OCI-LY1 (cell line): Measurements from ENCODE around the gene PPFIA4.

ENCODE experiments used
- H2AFZ ChIP-seq: fragments of 200-600 bp; sonication (generic), shearing (Covaris generic); 2 replicates; pipeline ENCODE4 v1.6.0; 2014; ENCODE audit warnings: antibody characterized with exemption, mild to moderate bottlenecking, low read length
- H3F3A ChIP-seq: fragments of 200-600 bp; sonication (generic), shearing (Covaris generic); 2 replicates; pipeline ENCODE4 v1.6.0; 2014; ENCODE audit warnings: mild to moderate bottlenecking, antibody characterized with exemption, low read length, moderate library complexity; ENCODE audit not compliant: insufficient read depth
- H3K27ac ChIP-seq: fragments of 200-600 bp; sonication (generic); 2 replicates; pipeline ENCODE4 v1.5.1; 2014; ENCODE audit warnings: low read length, mixed run types, mild to moderate bottlenecking, low read depth; ENCODE audit not compliant: poor library complexity, severe bottlenecking
- H3K27me3 ChIP-seq: fragments of 200-600 bp; sonication (generic); 2 replicates; pipeline ENCODE4 v1.6.0; 2014; ENCODE audit warnings: antibody characterized with exemption, mild to moderate bottlenecking, low read length, moderate library complexity; ENCODE audit not compliant: insufficient read depth
- H3K36me3 ChIP-seq: fragments of 200-600 bp; sonication (generic); 2 replicates; pipeline ENCODE4 v1.6.1; 2014; ENCODE audit warnings: mild to moderate bottlenecking, antibody characterized with exemption, low read length, moderate library complexity, mixed read lengths; ENCODE audit not compliant: insufficient read depth
- H3K4me1 ChIP-seq: fragments of 200-600 bp; sonication (generic); 2 replicates; pipeline ENCODE4 v1.5.1; 2014; ENCODE audit warnings: mild to moderate bottlenecking, low read length, moderate library complexity; ENCODE audit not compliant: insufficient read depth, severe bottlenecking
- H3K4me2 ChIP-seq: fragments of 200-600 bp; sonication (generic), shearing (Covaris generic); 2 replicates; pipeline ENCODE4 v1.6.1; 2014; ENCODE audit warnings: low read length
- H3K4me3 ChIP-seq: fragments of 200-600 bp; sonication (generic); 2 replicates; pipeline ENCODE4 v1.5.1; 2014; ENCODE audit warnings: low read length, low read depth, mild to moderate bottlenecking, mixed read lengths; ENCODE audit not compliant: poor library complexity, severe bottlenecking
- H3K79me2 ChIP-seq: fragments of 200-600 bp; shearing (Covaris generic); 2 replicates; pipeline ENCODE4 v1.6.1; 2016; ENCODE audit warnings: mixed run types, low read length, mixed read lengths; ENCODE audit not compliant: insufficient read depth
- H3K9ac ChIP-seq: fragments of 200-600 bp; sonication (generic), shearing (Covaris generic); 2 replicates; pipeline ENCODE4 v1.6.1; 2014; ENCODE audit warnings: mild to moderate bottlenecking, low read length, mixed read lengths
- H3K9me2 ChIP-seq: fragments of 200-600 bp; sonication (generic), shearing (Covaris generic); 2 replicates; pipeline ENCODE4 v1.6.1; 2014; ENCODE audit warnings: low read depth, mild to moderate bottlenecking, low read length, mixed read lengths
- H3K9me3 ChIP-seq: fragments of 200-600 bp; shearing (Covaris generic); 2 replicates; pipeline ENCODE4 v1.6.1; 2014; ENCODE audit warnings: low read length, mixed read lengths
- H4K20me1 ChIP-seq: fragments of 200-600 bp; sonication (generic), shearing (Covaris generic); 2 replicates; pipeline ENCODE4 v1.6.0; 2016; ENCODE audit warnings: mild to moderate bottlenecking, low read length; ENCODE audit not compliant: insufficient read depth
- CTCF ChIP-seq: fragments of 200-600 bp; sonication (generic), shearing (Covaris generic); IDR thresholded peaks from 2 replicates; pipeline ENCODE4 v1.5.1; 2017; ENCODE audit warnings: mild to moderate bottlenecking, antibody characterized with exemption, low read length, moderate library complexity, mixed read lengths
- EZH2 ChIP-seq: fragments of 200-600 bp; sonication (generic), shearing (Covaris generic); IDR thresholded peaks from 2 replicates; pipeline ENCODE4 v1.8.0; 2017; ENCODE audit warnings: borderline replicate concordance, mixed run types, mild to moderate bottlenecking, antibody characterized with exemption, low read length, moderate library complexity, mixed read lengths

The PPFIA4 gene

GRCh38 chr1:203128431-203128715, 102.1 kb downstream of the PPFIA4 start:
- TF ChIP-seq EZH2 (no peak), CTCF (no peak)
- Histone ChIP-seq H3K9ac (no peak overlapping the region), H2AFZ (no peak overlapping the region), H4K20me1 (no peaks in the 10 kb centered on the region), H3F3A (no peaks in the 10 kb centered on the region), H3K27me3 (no peaks in the 10 kb centered on the region), H3K36me3 (no peaks in the 10 kb centered on the region), H3K27ac (no peak overlapping the region), H3K9me3 (no peaks in the 10 kb centered on the region), H3K4me1 (no peaks in the 10 kb centered on the region), H3K9me2 (no peaks in the 10 kb centered on the region), H3K4me2 (no peak overlapping the region), H3K79me2 (no peaks in the 10 kb centered on the region), H3K4me3 (no peak overlapping the region)
